PC-3 (cell line): ENCODE measurements around the gene SCARB1. TPM values are rescaled to one million over a fixed set of nuclear protein-coding genes. Genes with fewer than 3 reads are reported as not detected.
"Not testable (repeated sequence)": the region's sequence is repeated elsewhere in the genome, so short reads cannot be mapped to it uniquely, and the experiment has no call there.

Source experiments
- ATAC-seq: fragments of 200-7000 bp; cut with Tn5 transposase; 2 replicates; pipeline ENCODE4 v1.9.1; 2020; ENCODE audit warnings: mild to moderate bottlenecking, moderate library complexity
- Bru-seq: library from RNA; stranded (reverse); fragments of 400-500 nt; gene quantifications from one replicate; lab custom pipeline; 2021; lab: Mats Ljungman, UMichigan
- BruChase-seq, 2 experiments: library from RNA; stranded (reverse); fragments of 400-500 nt; gene quantifications; one replicate each; lab custom pipeline; 2021; lab: Mats Ljungman, UMichigan
- BruUV-seq: library from RNA; stranded (reverse); fragments of 400-500 nt; replicated peaks from 2 replicates; lab custom pipeline; 2021; lab: Mats Ljungman, UMichigan
- CTCF ChIA-PET: fragments of 300-600 bp; sonication (Branson Sonifier 250); formaldehyde crosslinking; loops from one replicate; lab custom pipeline; 2022; ENCODE audit warnings: antibody characterized with exemption; lab: Charles Lee
- POLR2A ChIA-PET: fragments of 300-600 bp; sonication (Branson Sonifier 250); formaldehyde crosslinking; loops from one replicate; lab custom pipeline; 2022; ENCODE audit warnings: antibody characterized with exemption; ENCODE audit not compliant: unreplicated experiment; lab: Charles Lee
- DNase-seq: peaks from one replicate; pipeline ENCODE4 v3.0.0-alpha.2; 2015
- H2AFZ ChIP-seq: fragments of 300-600 bp; sonication (generic); 2 replicates; pipeline ENCODE4 v1.6.0; 2016; ENCODE audit warnings: antibody characterized with exemption, low read length
- H3F3A ChIP-seq: fragments of 300-600 bp; sonication (generic); one replicate; pipeline ENCODE4 v1.6.0; 2017; ENCODE audit warnings: antibody characterized with exemption, low read length, control low read depth, mild to moderate bottlenecking; ENCODE audit not compliant: unreplicated experiment
- H3K27ac ChIP-seq: fragments of 300-600 bp; sonication (generic); 2 replicates; pipeline ENCODE4 v1.5.1; 2016; ENCODE audit warnings: mild to moderate bottlenecking, low read length
- H3K27me3 ChIP-seq: fragments of 300-600 bp; sonication (generic); 2 replicates; pipeline ENCODE4 v1.6.1; 2016; ENCODE audit warnings: low read length, mixed read lengths
- H3K36me3 ChIP-seq: fragments of 300-600 bp; sonication (generic); 2 replicates; pipeline ENCODE4 v1.6.1; 2016; ENCODE audit warnings: low read depth, mixed run types, low read length, mixed read lengths
- H3K4me1 ChIP-seq: fragments of 300-600 bp; sonication (generic); 2 replicates; pipeline ENCODE4 v1.5.1; 2016; ENCODE audit warnings: low read length; ENCODE audit not compliant: insufficient read depth
- H3K4me2 ChIP-seq: fragments of 300-600 bp; sonication (generic); 2 replicates; pipeline ENCODE4 v1.6.0; 2016; ENCODE audit warnings: low read length
- H3K4me3 ChIP-seq: fragments of 300-600 bp; sonication (generic); 2 replicates; pipeline ENCODE4 v1.5.1; 2016; ENCODE audit warnings: mild to moderate bottlenecking, low read length, mixed read lengths
- H3K79me2 ChIP-seq: fragments of 300-600 bp; sonication (generic); 2 replicates; pipeline ENCODE4 v1.6.1; 2017; ENCODE audit warnings: low read length, mixed read lengths
- H3K9ac ChIP-seq: fragments of 300-600 bp; sonication (generic); 2 replicates; pipeline ENCODE4 v1.6.0; 2016; ENCODE audit warnings: mild to moderate bottlenecking, low read length
- H3K9me2 ChIP-seq: fragments of 300-600 bp; sonication (generic); replicated peaks from 2 replicates; pipeline ENCODE4 v1.6.1; 2016; ENCODE audit warnings: mixed run types, low read length, mixed read lengths
- H3K9me3 ChIP-seq: fragments of 300-600 bp; sonication (generic); 2 replicates; pipeline ENCODE4 v1.6.1; 2016; ENCODE audit warnings: low read length, mixed read lengths
- H4K20me1 ChIP-seq: fragments of 300-600 bp; sonication (generic); 2 replicates; pipeline ENCODE4 v1.6.1; 2016; ENCODE audit warnings: low read length, mixed read lengths
- EZH2 ChIP-seq: fragments of 300-600 bp; sonication (generic); IDR thresholded peaks from one replicate; pipeline ENCODE4 v1.6.1; 2017; ENCODE audit warnings: antibody characterized with exemption, mild to moderate bottlenecking, low read length; ENCODE audit not compliant: unreplicated experiment
- EZH2phosphoT487 ChIP-seq: fragments of 300-600 bp; sonication (generic); IDR thresholded peaks from 2 replicates; pipeline ENCODE4 v1.6.1; 2018; ENCODE audit warnings: mild to moderate bottlenecking, antibody characterized with exemption, low read length, borderline replicate concordance
- intact Hi-C: fragments of 100-400 bp; cut with micrococcal nuclease; formaldehyde crosslinking; loops from 2 replicates; pipeline ENCODE4 v1.9.0; 2023
- long read RNA-seq: library from polyadenylated mRNA; unstranded; transcript quantifications from one replicate; pipeline ENCODE4 v2.0.0, GENCODE V29; 2021; ENCODE audit not compliant: unreplicated experiment
- total RNA-seq: library from RNA; depleted of rRNA; stranded (reverse); fragments of >200 nt; gene quantifications from 2 replicates; pipeline ENCODE4 v1.2.3, GENCODE V29; 2014; rRNA removed
- TF ChIP-seq, protein P1 (sequence below): fragments of 300-600 bp; sonication (generic); conservative IDR thresholded peaks from 2 replicates; pipeline ENCODE4 v1.5.1; 2017; ENCODE audit warnings: antibody characterized with exemption, low read depth, mild to moderate bottlenecking, low read length

Gene SCARB1, protein sequence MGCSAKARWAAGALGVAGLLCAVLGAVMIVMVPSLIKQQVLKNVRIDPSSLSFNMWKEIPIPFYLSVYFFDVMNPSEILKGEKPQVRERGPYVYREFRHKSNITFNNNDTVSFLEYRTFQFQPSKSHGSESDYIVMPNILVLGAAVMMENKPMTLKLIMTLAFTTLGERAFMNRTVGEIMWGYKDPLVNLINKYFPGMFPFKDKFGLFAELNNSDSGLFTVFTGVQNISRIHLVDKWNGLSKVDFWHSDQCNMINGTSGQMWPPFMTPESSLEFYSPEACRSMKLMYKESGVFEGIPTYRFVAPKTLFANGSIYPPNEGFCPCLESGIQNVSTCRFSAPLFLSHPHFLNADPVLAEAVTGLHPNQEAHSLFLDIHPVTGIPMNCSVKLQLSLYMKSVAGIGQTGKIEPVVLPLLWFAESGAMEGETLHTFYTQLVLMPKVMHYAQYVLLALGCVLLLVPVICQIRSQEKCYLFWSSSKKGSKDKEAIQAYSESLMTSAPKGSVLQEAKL
- total RNA-seq (79.1 and 80.5 TPM in 2 replicates), Bru-seq, nascent RNA (percentile 65 among the genes with signal in this experiment), BruChase-seq, experiment 1, labeled RNA remaining after a 6-hour chase (percentile 66 among the genes with signal in this experiment), BruChase-seq, experiment 2, labeled RNA remaining after a 2-hour chase (percentile 68 among the genes with signal in this experiment)
- long read RNA-seq, transcript SCARB1-201 (13 exons, 2,611 nt): major isoform, 88 of 158 reads
- long read RNA-seq, transcript SCARB1-211 (13 exons, 1,597 nt): minor isoform, 8 of 158 reads
- long read RNA-seq, partial matches to known transcripts: 35 of 158 reads
- long read RNA-seq, other reads (novel, unspliced or antisense): 21 of 158 reads

DNA sequence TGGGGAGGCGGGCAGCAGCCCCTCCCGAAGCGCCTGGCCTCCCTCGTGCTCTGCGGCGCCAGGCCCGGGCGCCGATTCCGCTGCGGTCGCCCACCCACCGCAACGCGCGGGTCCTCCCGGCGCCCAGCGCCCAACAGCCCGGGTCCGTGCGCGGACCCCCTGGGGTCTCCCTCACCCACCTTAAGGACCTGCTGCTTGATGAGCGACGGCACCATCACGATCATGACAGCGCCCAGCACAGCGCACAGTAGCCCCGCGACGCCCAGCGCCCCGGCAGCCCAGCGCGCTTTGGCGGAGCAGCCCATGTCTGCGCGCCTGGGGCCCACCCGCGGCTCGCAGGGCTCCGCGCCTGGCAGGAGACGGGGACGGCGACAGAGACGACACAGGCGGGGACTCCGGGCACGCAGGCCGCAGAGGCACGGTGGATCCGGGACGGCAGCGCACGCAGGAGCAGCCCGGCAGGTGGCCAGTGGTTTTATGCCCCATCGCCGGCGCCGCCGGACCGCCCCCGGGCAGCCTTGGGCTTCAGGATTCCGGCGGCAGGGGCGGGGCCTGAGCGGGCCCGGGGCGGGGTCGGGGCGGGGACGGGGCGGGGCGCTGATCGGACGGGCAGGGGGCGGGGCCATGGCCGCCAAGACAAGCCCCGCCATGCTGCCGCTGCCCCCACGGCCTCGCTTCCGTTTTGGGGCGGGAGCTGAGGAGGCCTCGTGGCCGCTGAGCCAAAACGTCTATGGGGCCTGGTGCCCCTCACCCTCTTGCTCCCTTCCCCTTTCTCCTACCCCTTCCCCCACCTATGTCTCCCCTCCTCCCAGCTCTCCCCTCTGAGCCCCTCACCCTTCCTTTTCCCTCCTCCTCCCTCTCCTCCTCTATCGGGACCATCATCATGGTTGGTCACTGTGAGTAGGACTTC lies at the start of gene SCARB1:
SCARB1 (minus strand) TSS at position 449 of the 910 bp plus-strand sequence; CDS start at position 305, 144 bp downstream.
- no peaks in the 10 kb centered on the region for H3K27me3 ChIP-seq
- ATAC-seq (peak; percentile 81), DNase-seq (peak; percentile 86)
- peaks cover 48% of the 10 kb centered on the region for H3K79me2 ChIP-seq
- ChIA-PET CTCF (interaction anchor here (0.6 to 0.9 kb wide), 2 partner anchors 25 to 43 kb away, joined by 3 read pairs; no protein-coding TSS in a partner anchor), POLR2A (no interaction called here)
- peak within 1 kb of the TSS; percentile 94 for H3K4me2 ChIP-seq
- peak within 1 kb of the TSS; percentile 92 for H3K4me3 ChIP-seq
- TF ChIP-seq EZH2phosphoT487 (no peak), EZH2 (no peak)
- TF ChIP-seq, protein P1, sequence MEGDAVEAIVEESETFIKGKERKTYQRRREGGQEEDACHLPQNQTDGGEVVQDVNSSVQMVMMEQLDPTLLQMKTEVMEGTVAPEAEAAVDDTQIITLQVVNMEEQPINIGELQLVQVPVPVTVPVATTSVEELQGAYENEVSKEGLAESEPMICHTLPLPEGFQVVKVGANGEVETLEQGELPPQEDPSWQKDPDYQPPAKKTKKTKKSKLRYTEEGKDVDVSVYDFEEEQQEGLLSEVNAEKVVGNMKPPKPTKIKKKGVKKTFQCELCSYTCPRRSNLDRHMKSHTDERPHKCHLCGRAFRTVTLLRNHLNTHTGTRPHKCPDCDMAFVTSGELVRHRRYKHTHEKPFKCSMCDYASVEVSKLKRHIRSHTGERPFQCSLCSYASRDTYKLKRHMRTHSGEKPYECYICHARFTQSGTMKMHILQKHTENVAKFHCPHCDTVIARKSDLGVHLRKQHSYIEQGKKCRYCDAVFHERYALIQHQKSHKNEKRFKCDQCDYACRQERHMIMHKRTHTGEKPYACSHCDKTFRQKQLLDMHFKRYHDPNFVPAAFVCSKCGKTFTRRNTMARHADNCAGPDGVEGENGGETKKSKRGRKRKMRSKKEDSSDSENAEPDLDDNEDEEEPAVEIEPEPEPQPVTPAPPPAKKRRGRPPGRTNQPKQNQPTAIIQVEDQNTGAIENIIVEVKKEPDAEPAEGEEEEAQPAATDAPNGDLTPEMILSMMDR: no peak
- peak within 1 kb of the TSS; percentile 37 for H3K27ac ChIP-seq
- peaks cover 26% of the 10 kb centered on the region for H3K4me1 ChIP-seq
- BruUV-seq: no TSS peak
- H3K9me3 ChIP-seq: no peaks in the 10 kb centered on the region
- H3K9me2 ChIP-seq: no peaks in the 10 kb centered on the region
- peak within 1 kb of the TSS; percentile 86 for H2AFZ ChIP-seq
- H3F3A ChIP-seq: no peaks in the 10 kb centered on the region
- intact Hi-C loops: loop anchor here (1.0 to 5.0 kb wide), 3 partner anchors 25 to 86 kb away; no protein-coding TSS in a partner anchor
- H3K9ac ChIP-seq: peak within 1 kb of the TSS; percentile 88
- peaks cover 11% of the 10 kb centered on the region; the same call in 1 of the 2 replicates for H4K20me1 ChIP-seq
- 0 out of 2 replicates have a peak, but pooled peaks cover 5% of the 10 kb centered on the region for H3K36me3 ChIP-seq

DNA sequence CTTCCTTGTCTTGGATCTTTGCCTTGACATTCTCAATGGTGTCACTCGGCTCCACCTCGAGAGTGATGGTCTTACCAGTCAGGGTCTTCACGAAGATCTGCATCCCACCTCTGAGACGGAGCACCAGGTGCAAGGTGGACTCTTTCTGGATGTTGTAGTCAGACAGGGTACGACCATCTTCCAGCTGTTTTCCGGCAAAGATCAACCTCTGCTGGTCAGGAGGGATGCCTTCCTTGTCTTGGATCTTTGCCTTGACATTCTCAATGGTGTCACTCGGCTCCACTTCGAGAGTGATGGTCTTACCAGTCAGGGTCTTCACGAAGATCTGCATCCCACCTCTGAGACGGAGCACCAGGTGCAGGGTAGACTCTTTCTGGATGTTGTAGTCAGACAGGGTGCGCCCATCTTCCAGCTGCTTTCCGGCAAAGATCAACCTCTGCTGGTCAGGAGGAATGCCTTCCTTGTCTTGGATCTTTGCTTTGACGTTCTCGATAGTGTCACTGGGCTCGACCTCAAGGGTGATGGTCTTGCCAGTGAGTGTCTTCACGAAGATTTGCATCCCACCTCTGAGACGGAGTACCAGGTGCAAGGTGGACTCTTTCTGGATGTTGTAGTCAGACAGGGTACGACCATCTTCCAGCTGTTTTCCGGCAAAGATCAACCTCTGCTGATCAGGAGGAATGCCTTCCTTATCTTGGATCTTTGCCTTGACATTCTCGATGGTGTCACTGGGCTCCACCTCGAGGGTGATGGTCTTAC lies 49.0 kb upstream of the SCARB1 start:
- ATAC-seq, H3K9me3 ChIP-seq, H3K27ac ChIP-seq, H2AFZ ChIP-seq, CTCF ChIA-PET, DNase-seq, intact Hi-C loops, H3K9me2 ChIP-seq, POLR2A ChIA-PET, H3K27me3 ChIP-seq: not testable (repeated sequence)
- peaks cover 45% of the 10 kb centered on the region for H4K20me1 ChIP-seq
- peaks cover 44% of the 10 kb centered on the region for H3F3A ChIP-seq
- peak overlapping the region; percentile 94 for H3K4me3 ChIP-seq
- H3K4me2 ChIP-seq: peak overlapping the region; percentile 93
- peak overlapping the region; percentile 92; the same call in 1 of the 2 replicates for H3K9ac ChIP-seq
- H3K4me1 ChIP-seq: peaks cover 33% of the 10 kb centered on the region
- H3K36me3 ChIP-seq: peaks cover 29% of the 10 kb centered on the region
- TSS peak; percentile 36 for BruUV-seq
- peaks cover 57% of the 10 kb centered on the region for H3K79me2 ChIP-seq

DNA sequence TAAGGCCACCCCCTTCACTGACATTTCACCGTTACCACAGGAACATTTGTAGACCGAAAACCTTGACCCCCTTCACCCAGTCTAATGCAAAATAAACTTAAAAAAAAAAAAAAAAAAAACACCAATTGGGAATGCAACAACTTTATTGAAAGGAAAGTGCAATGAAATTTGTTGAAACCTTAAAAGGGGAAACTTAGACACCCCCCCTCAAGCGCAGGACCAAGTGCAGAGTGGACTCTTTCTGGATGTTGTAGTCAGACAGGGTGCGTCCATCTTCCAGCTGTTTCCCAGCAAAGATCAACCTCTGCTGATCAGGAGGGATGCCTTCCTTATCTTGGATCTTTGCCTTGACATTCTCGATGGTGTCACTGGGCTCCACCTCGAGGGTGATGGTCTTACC lies 47.9 kb upstream of the SCARB1 start:
- H3K27me3 ChIP-seq, POLR2A ChIA-PET, intact Hi-C loops, H3K9ac ChIP-seq, DNase-seq, H3K9me3 ChIP-seq, H2AFZ ChIP-seq, CTCF ChIA-PET, H3K27ac ChIP-seq, ATAC-seq, H3K9me2 ChIP-seq, BruUV-seq: not testable (repeated sequence)
- peaks cover 43% of the 10 kb centered on the region for H3F3A ChIP-seq
- H3K4me3 ChIP-seq: peak overlapping the region; percentile 59
- peak overlapping the region; percentile 68 for H3K4me2 ChIP-seq
- peaks cover 29% of the 10 kb centered on the region for H3K4me1 ChIP-seq
- peaks cover 57% of the 10 kb centered on the region for H3K79me2 ChIP-seq
- H3K36me3 ChIP-seq: peaks cover 29% of the 10 kb centered on the region
- peaks cover 45% of the 10 kb centered on the region for H4K20me1 ChIP-seq
